GM10266 (cell line): Measurements from ENCODE around the gene RCAN2.

Source experiments
- DNase-seq: peaks from one replicate; pipeline ENCODE4 v3.0.0; 2012; ENCODE audit errors: extremely low spot score
- TF ChIP-seq, protein P1 (sequence below): IDR thresholded peaks from 2 replicates; pipeline ENCODE4 v1.5.1; 2012; ENCODE audit warnings: mild to moderate bottlenecking, low read depth; ENCODE audit not compliant: control insufficient read depth, insufficient read depth; ENCODE audit errors: missing control alignments

Gene RCAN2

GRCh38 chr6:46509063-46509462 is 17.8 kb upstream of the RCAN2 start:
- DNase-seq = no peak
- TF ChIP-seq, protein P1, sequence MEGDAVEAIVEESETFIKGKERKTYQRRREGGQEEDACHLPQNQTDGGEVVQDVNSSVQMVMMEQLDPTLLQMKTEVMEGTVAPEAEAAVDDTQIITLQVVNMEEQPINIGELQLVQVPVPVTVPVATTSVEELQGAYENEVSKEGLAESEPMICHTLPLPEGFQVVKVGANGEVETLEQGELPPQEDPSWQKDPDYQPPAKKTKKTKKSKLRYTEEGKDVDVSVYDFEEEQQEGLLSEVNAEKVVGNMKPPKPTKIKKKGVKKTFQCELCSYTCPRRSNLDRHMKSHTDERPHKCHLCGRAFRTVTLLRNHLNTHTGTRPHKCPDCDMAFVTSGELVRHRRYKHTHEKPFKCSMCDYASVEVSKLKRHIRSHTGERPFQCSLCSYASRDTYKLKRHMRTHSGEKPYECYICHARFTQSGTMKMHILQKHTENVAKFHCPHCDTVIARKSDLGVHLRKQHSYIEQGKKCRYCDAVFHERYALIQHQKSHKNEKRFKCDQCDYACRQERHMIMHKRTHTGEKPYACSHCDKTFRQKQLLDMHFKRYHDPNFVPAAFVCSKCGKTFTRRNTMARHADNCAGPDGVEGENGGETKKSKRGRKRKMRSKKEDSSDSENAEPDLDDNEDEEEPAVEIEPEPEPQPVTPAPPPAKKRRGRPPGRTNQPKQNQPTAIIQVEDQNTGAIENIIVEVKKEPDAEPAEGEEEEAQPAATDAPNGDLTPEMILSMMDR = no peak

DNA sequence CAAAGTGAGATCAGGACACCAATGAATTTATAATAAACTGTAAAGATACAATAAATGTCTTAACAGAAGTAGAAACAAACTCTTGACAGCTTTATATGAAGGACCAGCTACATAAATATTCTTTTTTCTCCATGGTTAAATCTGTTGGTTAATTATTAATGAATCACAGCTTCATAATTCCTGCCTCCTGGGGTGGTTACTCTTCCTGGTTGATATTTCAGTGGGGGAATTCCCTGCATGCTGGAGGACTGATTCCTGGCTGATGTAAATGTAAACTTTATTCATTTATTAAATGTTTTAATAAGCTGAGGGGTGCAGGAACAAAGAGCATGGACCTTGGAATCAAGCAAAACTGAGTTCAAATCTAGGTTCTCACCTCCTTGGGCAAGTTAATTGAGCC is 16.2 kb upstream of the RCAN2 start:
- no peak for DNase-seq
- TF ChIP-seq, protein P1 = no peak

DNA sequence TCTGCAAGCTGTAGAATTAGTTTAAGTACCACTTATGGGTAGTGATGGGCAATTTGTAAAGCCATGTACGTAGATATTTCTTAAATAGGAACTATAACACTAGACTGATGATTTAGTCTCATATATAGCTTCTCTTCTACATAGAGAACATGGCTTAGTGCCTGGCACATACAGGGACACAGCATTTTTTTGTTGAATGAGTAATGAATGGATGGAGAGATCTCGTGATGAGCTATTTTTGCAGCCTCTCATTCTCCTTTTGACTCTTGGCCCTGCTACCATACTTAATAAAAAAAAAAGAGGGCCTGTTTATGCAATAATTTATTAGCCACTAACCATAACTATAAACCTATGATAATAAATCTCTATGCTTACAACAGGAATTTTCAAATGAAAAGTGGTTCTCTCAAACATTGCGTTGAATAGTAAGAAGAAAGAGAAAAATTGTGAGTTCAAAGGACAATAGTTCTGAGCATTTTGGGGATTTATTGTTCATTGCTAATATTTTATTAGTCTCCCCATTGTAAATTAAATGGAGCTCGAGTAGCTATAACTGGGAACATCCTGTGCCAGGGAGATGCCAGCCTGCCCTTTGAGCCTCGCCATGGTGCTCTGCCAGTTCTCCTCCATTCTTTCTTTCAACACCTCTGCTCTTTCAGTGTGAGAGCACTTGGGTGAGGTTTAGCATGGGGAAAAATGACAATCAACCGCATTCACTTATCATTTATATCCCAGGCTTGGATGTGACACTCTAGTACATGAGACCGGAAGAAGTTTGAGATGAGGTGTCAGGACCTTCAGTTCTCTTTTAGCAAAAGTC is 14.7 kb upstream of the RCAN2 start:
- TF ChIP-seq, protein P1 = no peak

GRCh38 chr6:46504242-46504641 is 13.0 kb upstream of the RCAN2 start:
- TF ChIP-seq, protein P1 = no peak
- DNase-seq = no peak

More for the DNA sequence above, 14.7 kb upstream of the RCAN2 start:
- DNase-seq = no peak

- TF ChIP-seq, protein P1 = no peak
- no peak for DNase-seq
These were observed 11.4 kb upstream of the RCAN2 start for GRCh38 chr6:46502486-46503119.

DNA sequence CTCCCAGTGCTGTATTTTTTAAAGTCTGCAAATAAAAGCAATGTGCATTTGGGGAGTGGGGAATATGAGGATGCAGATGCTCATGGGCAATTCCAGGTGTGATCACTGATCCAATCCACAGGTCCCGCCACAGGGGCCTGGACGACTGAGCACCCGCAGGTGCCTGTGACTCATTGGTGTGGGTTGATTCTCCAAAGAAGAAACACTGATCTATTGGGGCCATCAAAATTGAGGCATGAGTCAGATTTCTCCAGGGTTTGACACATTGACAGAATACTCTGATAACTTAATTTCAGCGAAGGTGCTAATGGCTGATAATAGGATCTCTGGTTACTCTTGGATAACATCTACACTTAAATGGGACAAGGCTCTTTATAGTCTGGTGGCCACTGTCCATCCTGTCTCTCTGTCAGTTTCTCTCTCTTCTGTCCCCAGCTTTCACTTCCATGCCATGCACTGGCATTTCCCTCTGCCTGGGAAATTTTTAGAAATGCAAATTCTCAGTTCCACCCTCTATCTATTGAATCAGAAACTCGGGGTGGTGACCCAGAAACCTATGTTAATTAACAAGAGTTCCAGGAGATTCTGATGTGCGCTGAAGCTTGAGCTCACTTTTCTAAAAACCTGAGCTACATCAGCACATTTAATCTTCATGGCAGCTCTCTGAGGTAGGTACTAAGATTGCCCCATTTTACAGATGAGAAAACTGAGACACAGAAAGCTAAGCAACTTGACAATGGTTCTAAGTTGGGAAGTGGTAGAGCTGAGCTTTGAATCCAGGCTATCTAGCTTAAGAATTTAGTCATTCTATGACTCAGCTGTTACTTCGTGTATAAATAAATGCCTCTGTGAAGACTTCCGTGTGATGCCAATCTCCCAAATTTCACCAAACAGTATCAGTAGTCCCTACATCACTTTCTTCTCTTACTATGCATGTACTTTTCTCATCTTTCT is 10.2 kb upstream of the RCAN2 start:
- no peak for DNase-seq
- TF ChIP-seq, protein P1 = no peak
